T-helper 22 cell (primary cell): ENCODE data around the gene GULP1.
"Not testable (repeated sequence)": the region's sequence is repeated elsewhere in the genome, so short reads cannot be mapped to it uniquely, and the experiment has no call there.

ENCODE experiments used
- DNase-seq: peaks from one replicate; pipeline ENCODE4 v3.0.0-alpha.2; 2020; ENCODE audit warnings: low read depth

Gene GULP1

GRCh38 chr2:188292348-188293239, 920 bp downstream of the GULP1 start:
- no peak for DNase-seq

GRCh38 chr2:188293601-188294351, 2.1 kb downstream of the GULP1 start:
- no peak for DNase-seq

- no peak for DNase-seq
Measured at GRCh38 chr2:188294352-188294926, 2.8 kb downstream of the GULP1 start.

- no peak for DNase-seq
Measured at GRCh38 chr2:188295067-188295685, 3.5 kb downstream of the GULP1 start.

- no peak for DNase-seq
Measured at GRCh38 chr2:188297978-188298377, 6.3 kb downstream of the GULP1 start.

- not testable (repeated sequence) for DNase-seq
Measured at GRCh38 chr2:188298937-188299371, 7.3 kb downstream of the GULP1 start.

GRCh38 chr2:188303363-188304031, 11.8 kb downstream of the GULP1 start:
- DNase-seq = no peak

- DNase-seq = no peak
Measured at GRCh38 chr2:188305271-188305670, 13.6 kb downstream of the GULP1 start.

- DNase-seq = no peak
Measured at GRCh38 chr2:188306271-188306670, 14.6 kb downstream of the GULP1 start.

- DNase-seq = no peak
Measured at GRCh38 chr2:188307850-188308283, 16.2 kb downstream of the GULP1 start.

GRCh38 chr2:188308483-188308882, 16.8 kb downstream of the GULP1 start:
- DNase-seq = no peak

GRCh38 chr2:188309364-188309763, 17.7 kb downstream of the GULP1 start:
- no peak for DNase-seq

GRCh38 chr2:188314314-188315054, 22.8 kb downstream of the GULP1 start:
- DNase-seq = no peak

- DNase-seq = no peak
Measured at GRCh38 chr2:188315750-188316149, 24.1 kb downstream of the GULP1 start.

GRCh38 chr2:188316342-188316741, 24.7 kb downstream of the GULP1 start:
- no peak for DNase-seq

GRCh38 chr2:188316791-188317423, 25.2 kb downstream of the GULP1 start:
- DNase-seq = no peak

GRCh38 chr2:188318161-188318749, 26.6 kb downstream of the GULP1 start:
- no peak for DNase-seq

- DNase-seq = no peak
Measured at GRCh38 chr2:188319838-188320237, 28.2 kb downstream of the GULP1 start.

- no peak for DNase-seq
Measured at GRCh38 chr2:188320861-188321260, 29.2 kb downstream of the GULP1 start.
